HUDEP-2 (cell line): ENCODE results near the gene HIP1R.

Experiments
- DNase-seq, 76 experiments: peaks; one replicate each; lab custom pipeline; 2025; ENCODE audit not compliant: unreplicated experiment in 76 of 76; lab: John Stamatoyannopoulos, UW

HIP1R gene

GRCh38 chr12:122846622-122847515 is 11.6 kb downstream of the HIP1R start:
- DNase-seq: no peak

DNA sequence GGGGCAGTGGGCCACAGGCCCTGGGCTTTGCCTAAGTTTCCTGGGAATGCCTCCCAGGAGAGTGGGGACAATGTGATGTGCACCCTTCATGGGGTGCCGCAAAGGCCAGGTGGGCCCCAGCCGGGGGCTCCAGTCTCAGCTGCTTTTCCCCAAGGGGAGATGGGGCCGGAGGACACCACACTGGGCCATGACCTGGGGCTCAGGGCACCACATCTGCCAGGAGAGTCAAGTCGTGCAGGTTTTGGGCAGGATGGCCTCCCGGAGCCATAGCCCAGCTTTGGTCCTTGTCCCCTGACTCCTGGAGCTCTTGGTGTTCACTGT is 12.2 kb downstream of the HIP1R start:
- no peak for DNase-seq

GRCh38 chr12:122847921-122848421 is 12.7 kb downstream of the HIP1R start:
- no peak for DNase-seq

DNA sequence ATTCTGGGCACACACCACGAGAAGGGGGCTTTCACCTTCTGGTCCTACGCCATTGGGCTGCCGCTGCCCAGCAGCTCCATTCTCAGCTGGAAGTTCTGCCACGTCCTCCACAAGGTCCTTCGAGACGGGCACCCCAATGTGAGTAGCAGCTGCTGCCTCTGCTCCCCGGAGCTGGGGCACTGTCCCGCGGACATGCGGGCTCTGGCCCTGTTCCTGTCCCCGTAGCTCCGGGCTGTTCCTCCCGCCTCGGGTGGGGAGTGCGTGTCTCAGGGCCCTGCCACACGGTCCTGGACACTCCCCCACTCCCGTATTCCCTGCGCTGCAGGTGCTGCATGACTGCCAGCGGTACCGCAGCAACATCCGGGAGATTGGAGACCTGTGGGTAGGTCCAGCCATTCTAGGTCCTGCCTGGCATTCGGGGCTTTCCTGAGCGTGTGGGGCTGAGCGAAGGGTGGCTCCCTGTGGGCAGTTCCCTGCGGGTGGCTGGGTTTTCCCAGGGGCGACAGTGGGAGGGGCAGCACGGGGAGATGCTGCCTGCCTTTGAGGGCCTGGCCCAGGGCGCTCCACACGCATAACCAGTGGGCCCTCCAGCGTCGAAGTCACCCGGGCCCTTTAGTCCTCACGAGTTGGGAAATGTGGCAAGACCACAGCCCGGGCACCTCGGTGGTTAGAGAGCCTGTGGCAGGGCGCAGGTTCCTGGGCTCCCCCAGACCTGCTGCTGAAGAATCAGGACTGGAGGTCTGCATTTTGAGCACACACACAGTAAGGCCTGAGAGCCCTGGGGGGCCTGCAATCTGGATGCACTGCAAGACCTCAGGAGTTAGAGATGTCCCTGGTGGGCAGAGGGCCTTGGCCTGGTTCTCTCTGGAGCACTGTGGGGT is 13.5 kb downstream of the HIP1R start:
- no peak for DNase-seq

GRCh38 chr12:122849352-122850047 is 14.2 kb downstream of the HIP1R start:
- DNase-seq: no peak

DNA sequence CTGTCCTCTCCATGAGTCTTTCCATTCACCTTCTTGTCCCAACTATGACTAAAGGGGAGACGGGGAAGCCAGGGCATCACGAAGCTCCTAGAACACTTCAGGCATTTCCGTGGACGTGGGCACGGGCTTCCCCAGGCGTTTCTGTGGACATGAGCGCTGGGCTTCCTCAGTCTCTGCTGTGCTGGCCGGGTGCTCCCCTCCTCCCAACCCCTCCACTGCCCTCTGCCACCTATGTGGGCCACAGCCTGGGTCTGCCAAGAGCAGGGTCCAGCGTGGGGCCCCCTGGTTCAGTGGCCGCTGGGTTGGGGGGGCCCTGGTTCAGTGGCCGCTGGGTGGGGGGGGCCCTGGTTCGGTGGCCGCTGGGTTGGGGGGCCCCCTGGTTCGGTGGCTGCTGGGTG is 14.8 kb downstream of the HIP1R start:
- DNase-seq: no peak

- DNase-seq: no peak
These were observed 15.6 kb downstream of the HIP1R start for GRCh38 chr12:122850695-122851350.

DNA sequence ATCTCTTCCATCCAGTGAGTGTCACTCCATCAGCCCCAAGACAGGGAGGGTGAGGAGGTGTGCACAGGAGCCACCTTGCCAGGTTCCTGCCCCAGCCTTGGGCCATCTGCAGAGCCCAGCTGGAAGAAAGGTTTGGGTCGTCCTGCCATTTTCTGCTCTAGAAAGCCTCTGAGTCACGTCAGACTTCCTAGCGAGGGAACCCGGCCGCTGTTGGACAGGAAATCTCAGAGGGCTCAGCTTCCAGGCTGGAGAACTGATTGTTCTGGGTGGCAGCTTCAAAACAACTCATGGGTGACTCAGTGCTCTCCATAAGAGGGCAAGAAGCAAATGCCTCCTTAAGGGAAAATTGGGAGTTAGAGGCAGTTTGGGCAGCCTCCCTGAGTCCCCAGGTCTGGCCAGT is 16.6 kb downstream of the HIP1R start:
- DNase-seq: no peak

DNA sequence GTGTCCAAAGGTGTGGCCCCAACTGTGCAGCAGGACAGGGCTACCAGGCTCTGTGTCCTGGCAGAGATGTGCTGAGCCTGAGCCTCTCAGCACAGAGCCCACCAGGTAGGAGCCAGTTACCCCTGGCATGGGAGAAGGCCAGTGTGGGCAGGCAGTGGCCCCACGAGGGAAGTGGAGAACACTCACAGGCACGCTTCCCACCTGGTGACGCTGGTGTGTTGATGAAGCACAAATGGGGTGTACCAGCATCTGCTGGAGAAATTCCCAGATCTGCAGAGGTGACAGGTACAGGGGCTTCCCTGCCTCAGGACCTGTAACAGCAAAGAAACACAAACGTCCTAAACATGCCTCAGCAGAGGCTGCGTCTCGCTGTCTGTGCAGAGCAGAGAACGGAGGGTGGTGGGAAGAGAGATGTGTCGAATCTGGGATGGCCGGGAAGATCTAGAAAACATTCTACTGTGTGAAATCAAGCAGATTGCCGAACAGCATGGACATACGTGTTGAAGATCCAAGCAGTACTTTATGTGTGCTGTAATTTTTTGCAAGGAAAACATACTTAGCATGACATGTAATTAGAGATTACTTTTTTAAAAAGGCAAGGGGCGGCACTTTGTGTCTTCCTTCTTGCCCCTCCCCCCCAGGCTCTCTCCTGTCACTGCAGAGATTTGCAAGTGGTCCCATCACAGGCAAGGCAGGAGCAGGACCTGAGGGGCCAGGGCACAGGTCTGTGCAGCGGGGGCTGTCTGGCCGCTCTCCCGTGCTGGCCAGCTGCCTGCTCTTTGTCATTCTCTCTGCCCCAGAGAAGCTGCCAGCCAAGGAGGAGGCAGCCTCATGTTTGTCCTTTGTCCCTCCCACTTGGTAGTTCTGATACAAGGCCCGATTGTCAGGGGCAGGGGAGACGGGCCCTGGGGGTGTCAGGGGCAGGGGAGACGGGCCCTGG is 17.3 kb downstream of the HIP1R start:
- no peak for DNase-seq

DNA sequence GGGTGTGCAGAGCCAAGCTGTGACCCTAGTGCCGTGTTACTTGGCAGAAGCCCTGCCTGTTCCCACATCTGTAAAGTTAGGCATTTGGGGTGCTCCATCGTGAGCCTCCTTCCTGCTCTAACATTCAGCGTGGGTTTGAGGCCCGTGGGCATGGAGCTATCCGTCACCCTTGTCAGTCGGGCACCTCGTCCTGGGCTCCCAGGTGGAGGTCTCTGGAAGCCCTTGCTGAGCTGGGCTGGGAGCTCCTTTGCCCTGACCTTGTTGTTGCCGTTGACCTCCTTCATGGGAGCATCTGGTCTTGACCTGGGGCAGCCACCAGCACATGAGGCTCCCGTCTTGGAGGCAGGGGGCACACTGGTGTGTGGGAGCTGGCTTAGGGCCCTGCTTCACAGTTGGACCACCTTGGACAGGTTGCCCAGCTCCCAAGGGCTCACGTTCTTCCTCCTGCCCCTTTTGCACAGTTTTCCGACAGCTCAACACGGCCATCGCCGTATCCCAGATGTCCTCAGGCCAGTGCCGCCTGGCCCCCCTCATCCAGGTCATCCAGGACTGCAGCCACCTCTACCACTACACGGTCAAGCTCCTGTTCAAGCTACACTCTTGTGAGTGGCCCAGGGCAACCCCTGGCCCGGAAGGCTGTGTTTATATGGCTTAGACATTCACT is 18.5 kb downstream of the HIP1R start:
- DNase-seq: no peak

DNA sequence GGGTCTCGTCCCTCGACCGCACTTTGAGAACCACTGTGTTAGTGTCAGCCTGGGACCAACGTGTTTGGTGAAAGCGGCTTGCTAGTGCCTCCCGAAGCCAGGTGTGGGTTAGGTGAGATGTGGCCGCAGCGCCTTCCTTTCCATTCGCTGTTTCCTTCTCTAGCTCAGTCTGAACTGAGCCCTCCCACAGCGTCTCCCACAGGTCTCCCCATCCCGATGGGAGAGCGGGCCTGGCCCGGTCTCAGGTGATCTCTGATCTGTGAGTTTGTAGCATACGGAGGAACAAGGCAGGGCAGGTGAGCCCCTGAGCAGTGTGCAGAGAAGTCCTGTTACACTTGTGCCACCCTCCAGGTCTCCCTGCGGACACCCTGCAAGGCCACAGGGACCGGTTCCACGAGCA is 19.3 kb downstream of the HIP1R start:
- no peak for DNase-seq

- DNase-seq: no peak
These were observed 20.0 kb downstream of the HIP1R start for GRCh38 chr12:122855071-122855829.

DNA sequence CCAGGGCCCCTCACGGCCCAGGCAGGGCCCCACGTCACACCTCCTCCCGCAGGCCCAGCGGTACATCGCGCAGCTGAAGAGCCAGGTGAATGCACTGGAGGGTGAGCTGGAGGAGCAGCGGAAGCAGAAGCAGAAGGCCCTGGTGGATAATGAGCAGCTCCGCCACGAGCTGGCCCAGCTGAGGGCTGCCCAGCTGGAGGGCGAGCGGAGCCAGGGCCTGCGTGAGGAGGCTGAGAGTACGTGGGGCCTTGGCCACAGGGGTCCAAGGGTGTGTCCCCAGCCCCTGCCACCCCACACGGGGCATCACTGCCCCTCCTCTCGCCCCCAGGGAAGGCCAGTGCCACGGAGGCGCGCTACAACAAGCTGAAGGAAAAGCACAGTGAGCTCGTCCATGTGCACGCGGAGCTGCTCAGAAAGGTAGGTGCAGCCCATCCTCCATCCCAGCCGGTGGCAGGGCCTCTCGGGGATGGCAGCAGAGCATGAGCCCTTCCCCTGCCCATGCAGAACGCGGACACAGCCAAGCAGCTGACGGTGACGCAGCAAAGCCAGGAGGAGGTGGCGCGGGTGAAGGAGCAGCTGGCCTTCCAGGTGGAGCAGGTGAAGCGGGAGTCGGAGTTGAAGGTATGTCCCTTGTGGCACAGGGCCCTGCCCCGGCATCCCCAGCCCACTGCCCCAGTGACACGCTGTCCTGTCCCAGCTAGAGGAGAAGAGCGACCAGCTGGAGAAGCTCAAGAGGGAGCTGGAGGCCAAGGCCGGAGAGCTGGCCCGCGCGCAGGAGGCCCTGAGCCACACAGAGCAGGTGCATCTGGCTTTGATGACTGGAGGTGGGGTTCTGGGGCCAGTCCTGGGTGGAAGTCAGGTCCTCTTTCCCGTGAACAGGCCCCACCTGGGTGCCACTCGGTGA is 20.9 kb downstream of the HIP1R start:
- no peak for DNase-seq

- DNase-seq: no peak
These were observed 21.9 kb downstream of the HIP1R start for GRCh38 chr12:122856999-122857671.

DNA sequence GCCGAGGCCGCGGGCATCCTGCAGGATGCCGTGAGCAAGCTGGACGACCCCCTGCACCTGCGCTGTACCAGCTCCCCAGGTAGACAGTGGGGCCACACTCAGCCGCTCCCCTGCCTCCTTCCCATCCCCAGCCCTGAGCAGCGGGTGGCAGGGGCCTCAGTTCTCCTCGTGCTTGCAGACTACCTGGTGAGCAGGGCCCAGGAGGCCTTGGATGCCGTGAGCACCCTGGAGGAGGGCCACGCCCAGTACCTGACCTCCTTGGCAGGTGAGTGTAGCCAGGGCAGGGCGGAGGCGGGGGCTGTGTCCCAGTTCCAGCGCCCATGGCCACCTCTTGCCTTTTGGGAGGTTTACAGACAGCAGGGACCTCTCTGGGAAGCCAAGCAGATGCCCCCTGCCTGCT is 22.9 kb downstream of the HIP1R start:
- no peak for DNase-seq

- DNase-seq: no peak
These were observed 23.5 kb downstream of the HIP1R start for GRCh38 chr12:122858591-122859302.
